ENCODE measurements around the gene NEK10.

Gene NEK10

GRCh38 chr3:27115352-27115751 is 253.8 kb downstream of the NEK10 start:
- Histone ChIP-seq H3K36me3 (no peaks in the 10 kb centered on the region), H3K4me3 (ENCODE audit: low read depth in 1 of 2, low read length in 1 of 2) (no peak overlapping the region), H3K27ac (no peak overlapping the region), H3K27me3 (no peaks in the 10 kb centered on the region), H3K4me1 (ENCODE audit: control insufficient read depth in 1 of 2, insufficient read depth in 1 of 2, low read depth in 1 of 2, low read length in 1 of 2) (no peaks in the 10 kb centered on the region), H3K9me3 (no peaks in the 10 kb centered on the region)
- no peak for TF ChIP-seq CTCF (IDR thresholded peaks at IDR 0.05)

- Histone ChIP-seq H3K9me3 (no peaks in the 10 kb centered on the region), H3K27ac (no peak overlapping the region), H3K27me3 (no peaks in the 10 kb centered on the region), H3K4me1 (ENCODE audit: control insufficient read depth in 1 of 2, insufficient read depth in 1 of 2, low read depth in 1 of 2, low read length in 1 of 2) (no peaks in the 10 kb centered on the region), H3K36me3 (no peaks in the 10 kb centered on the region), H3K4me3 (ENCODE audit: low read depth in 1 of 2, low read length in 1 of 2) (no peak overlapping the region)
- no peak for TF ChIP-seq CTCF (IDR thresholded peaks at IDR 0.05)
These were observed 254.5 kb downstream of the NEK10 start for GRCh38 chr3:27114684-27115083.

- Histone ChIP-seq H3K9me3 (no peaks in the 10 kb centered on the region), H3K27me3 (no peaks in the 10 kb centered on the region), H3K4me1 (ENCODE audit: control insufficient read depth in 1 of 2, insufficient read depth in 1 of 2, low read depth in 1 of 2, low read length in 1 of 2) (no peaks in the 10 kb centered on the region), H3K36me3 (no peaks in the 10 kb centered on the region), H3K27ac (no peak overlapping the region), H3K4me3 (ENCODE audit: low read depth in 1 of 2, low read length in 1 of 2) (no peak overlapping the region)
- no peak for TF ChIP-seq CTCF (IDR thresholded peaks at IDR 0.05)
These were observed 255.1 kb downstream of the NEK10 start for GRCh38 chr3:27114129-27114528.

GRCh38 chr3:27110020-27110419 is 259.2 kb downstream of the NEK10 start:
- no peaks in the 10 kb centered on the region for H3K9me3 ChIP-seq
- H3K4me3 ChIP-seq (ENCODE audit: low read depth in 1 of 2, low read length in 1 of 2), result no peak overlapping the region
- no peaks in the 10 kb centered on the region for H3K36me3 ChIP-seq
- no peak overlapping the region for H3K27ac ChIP-seq
- H3K27me3 ChIP-seq, result no peaks in the 10 kb centered on the region
- H3K4me1 ChIP-seq (ENCODE audit: control insufficient read depth in 1 of 2, insufficient read depth in 1 of 2, low read depth in 1 of 2, low read length in 1 of 2), result no peaks in the 10 kb centered on the region
- no peak for TF ChIP-seq CTCF (IDR thresholded peaks at IDR 0.05)

- H3K4me1 ChIP-seq (ENCODE audit: control insufficient read depth in 1 of 2, insufficient read depth in 1 of 2, low read depth in 1 of 2, low read length in 1 of 2), result no peaks in the 10 kb centered on the region
- no peaks in the 10 kb centered on the region for H3K9me3 ChIP-seq
- no peak overlapping the region for H3K27ac ChIP-seq
- no peak for TF ChIP-seq CTCF (IDR thresholded peaks at IDR 0.05)
- H3K36me3 ChIP-seq, result no peaks in the 10 kb centered on the region
- no peaks in the 10 kb centered on the region for H3K27me3 ChIP-seq
- H3K4me3 ChIP-seq (ENCODE audit: low read depth in 1 of 2, low read length in 1 of 2), result no peak overlapping the region
These were observed 260.9 kb downstream of the NEK10 start for GRCh38 chr3:27108322-27108721.

GRCh38 chr3:27105904-27106303 is 263.3 kb downstream of the NEK10 start:
- Histone ChIP-seq H3K4me3 (ENCODE audit: low read depth in 1 of 2, low read length in 1 of 2) (no peak overlapping the region), H3K36me3 (no peaks in the 10 kb centered on the region), H3K9me3 (no peaks in the 10 kb centered on the region), H3K4me1 (ENCODE audit: control insufficient read depth in 1 of 2, insufficient read depth in 1 of 2, low read depth in 1 of 2, low read length in 1 of 2) (no peaks in the 10 kb centered on the region), H3K27ac (no peak overlapping the region), H3K27me3 (no peaks in the 10 kb centered on the region)
- TF ChIP-seq CTCF (IDR thresholded peaks at IDR 0.05), result no peak
